K562 (cell line): ENCODE results near the gene CFAP206. TPM values are rescaled to one million over a fixed set of nuclear protein-coding genes. Genes with fewer than 3 reads are reported as not detected.

ENCODE experiments used
- CBFB ChIP-seq: sonication (generic); formaldehyde crosslinking; IDR thresholded peaks from 2 replicates; pipeline ENCODE4 v1.4.0; 2020; ENCODE audit warnings: mild to moderate bottlenecking, missing genetic modification reagents
- CTBP1 ChIP-seq: fragments of 450-650 bp; IDR thresholded peaks from 2 replicates; pipeline ENCODE4 v1.6.1; 2016; ENCODE audit warnings: borderline replicate concordance
- DIDO1 ChIP-seq: fragments of 450-650 bp; IDR thresholded peaks from 2 replicates; pipeline ENCODE4 v1.6.1; 2016; ENCODE audit warnings: low read depth, missing biosample characterization, missing genetic modification characterization
- GABPA ChIP-seq: fragments of 200-800 bp; sonication (Bioruptor generic); conservative IDR thresholded peaks from 2 replicates; pipeline ENCODE4 v1.6.1; 2016; ENCODE audit warnings: low read depth, missing genetic modification characterization, missing compliant biosample characterization
- HMGN3 ChIP-seq: IDR thresholded peaks from 2 replicates; pipeline ENCODE4 v1.6.1; 2011; ENCODE audit warnings: borderline replicate concordance, low read depth, mild to moderate bottlenecking, mixed read lengths, low read length; ENCODE audit not compliant: insufficient read length; ENCODE audit errors: extremely low read depth
- MEIS2 ChIP-seq: fragments of 450-650 bp; IDR thresholded peaks from 2 replicates; pipeline ENCODE4 v1.6.1; 2014; ENCODE audit warnings: mild to moderate bottlenecking; ENCODE audit not compliant: partially characterized antibody
- PHB ChIP-seq: fragments of 250-450 bp; sonication (Bioruptor Pico); IDR thresholded peaks from 2 replicates; pipeline ENCODE4 v1.5.0; 2021
- POLR2B ChIP-seq: fragments of 450-650 bp; IDR thresholded peaks from 2 replicates; pipeline ENCODE4 v1.6.1; 2018; ENCODE audit warnings: low read depth; ENCODE audit not compliant: partially characterized antibody
- RAD21 ChIP-seq, 2 experiments: fragments of 250-450 bp in 1 of 2; fragments of 450-650 bp in 1 of 2; sonication (Bioruptor Pico) in 1 of 2; formaldehyde crosslinking in 1 of 2; IDR thresholded peaks in 1 of 2; conservative IDR thresholded peaks in 1 of 2; 2 replicates each; pipeline versions ENCODE4 v1.4.0 to v1.8.0; 2020 to 2022; ENCODE audit warnings: mild to moderate bottlenecking in 2 of 2, moderate library complexity in 1 of 2
- RB1 ChIP-seq: fragments of 450-650 bp; IDR thresholded peaks from 2 replicates; pipeline ENCODE4 v1.6.1; 2017; ENCODE audit warnings: low read depth, mild to moderate bottlenecking
- ZNF584 ChIP-seq: fragments of 200-800 bp; sonication (Bioruptor generic); IDR thresholded peaks from 2 replicates; pipeline ENCODE4 v1.6.1; 2016; ENCODE audit warnings: low read depth, mild to moderate bottlenecking, missing genetic modification characterization, missing compliant biosample characterization
- polyA plus RNA-seq, 8 experiments: library from polyadenylated mRNA; depleted of rRNA in 4 of 8; stranded (reverse) in 5 of 8; unstranded in 3 of 8; fragments of >200 nt; fragmentation: Nextera tagmentation in 2 of 8; fragmentation: Illumina TruSeq in 1 of 8; extraction: Ambion mirVana in 2 of 8; extraction: Trizol in 1 of 8; gene quantifications; 2 replicates each; pipeline versions ENCODE4 v1.2.1 to v1.2.3, GENCODE V29; 2011 to 2014; ENCODE audit warnings: inconsistent platforms in 1 of 8, missing spikeins in 1 of 8
- total RNA-seq, 7 experiments: library from RNA; depleted of rRNA in 6 of 7; stranded (reverse); fragments of >200 nt in 6 of 7; fragmentation: Illumina TruSeq in 2 of 7; extraction: Trizol in 2 of 7; gene quantifications; 2 replicates each; pipeline versions ENCODE4 v1.2.1 to v1.2.3, GENCODE V29; 2011 to 2021; ENCODE audit warnings: low replicate concordance in 1 of 7
- TF ChIP-seq, protein P1 (sequence below): sonication (generic); formaldehyde crosslinking; IDR thresholded peaks from 2 replicates; pipeline ENCODE4 v1.8.0; 2022; ENCODE audit warnings: missing genetic modification reagents, mild to moderate bottlenecking, moderate library complexity, borderline replicate concordance
- TF ChIP-seq, protein P2 (sequence below): fragments of 200-800 bp; sonication (Bioruptor generic); IDR thresholded peaks from 2 replicates; pipeline ENCODE4 v1.6.1; 2016; ENCODE audit warnings: missing genetic modification characterization, missing compliant biosample characterization
- TF ChIP-seq, protein P3 (sequence below): sonication (generic); formaldehyde crosslinking; IDR thresholded peaks from 2 replicates; pipeline ENCODE4 v1.9.0; 2022; ENCODE audit warnings: mild to moderate bottlenecking, missing genetic modification reagents
- TF ChIP-seq, protein P4 (sequence below), 2 experiments: fragments of 150-350 bp in 1 of 2; IDR thresholded peaks; 2 replicates each; pipeline ENCODE4 v1.6.1; 2012 to 2016; ENCODE audit warnings: low read depth in 2 of 2, low read length in 2 of 2, mild to moderate bottlenecking in 1 of 2, moderate library complexity in 1 of 2

The CFAP206 gene
- total and polyA plus RNA-seq, 9 of the 15 experiments (the other 6 are each of a cell fraction or from before 2014, with no cell fraction given), result 0.06 to 0.33 (median 0.18) TPM; not detected in 2

DNA sequence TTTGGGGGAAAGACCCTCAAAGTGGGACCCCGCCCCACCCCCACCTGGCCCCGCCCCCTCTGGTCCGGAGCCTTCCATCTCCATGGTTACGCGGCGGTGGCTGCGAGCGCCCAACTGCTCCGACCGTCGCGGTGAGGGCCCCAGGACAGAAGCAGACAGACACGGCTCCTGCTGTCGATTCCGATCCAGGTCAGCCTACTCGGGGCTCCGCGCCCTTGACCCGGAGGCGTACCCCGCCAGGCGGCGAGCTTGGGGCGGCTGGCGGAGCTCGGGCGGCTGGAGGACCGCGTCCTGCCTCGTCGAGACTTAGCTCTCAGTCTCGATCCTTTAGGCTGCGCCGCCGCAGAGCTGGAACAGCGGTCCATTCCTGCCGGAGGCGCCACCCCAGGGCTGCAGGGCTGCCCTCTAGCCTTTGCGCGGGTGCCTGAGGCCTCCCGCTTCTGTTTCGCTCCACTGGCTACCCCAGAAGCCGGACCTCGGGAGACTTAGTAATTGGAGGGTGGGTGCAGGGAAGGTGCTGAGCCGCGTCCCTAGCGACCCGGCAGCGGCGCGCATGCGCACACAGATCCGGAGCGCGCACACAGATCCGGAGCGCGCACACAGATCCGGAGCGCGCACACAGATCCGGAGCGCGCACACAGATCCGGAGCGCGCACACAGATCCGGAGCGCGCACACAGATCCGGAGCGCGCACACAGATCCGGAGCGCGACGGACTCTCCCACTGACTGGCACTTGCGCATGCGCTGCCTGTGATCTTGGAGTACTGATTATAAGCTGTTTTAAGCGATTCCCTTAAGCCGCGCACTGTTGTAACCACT, at the start of gene CFAP206 (continued):
- TF ChIP-seq ZNF584 (peak; percentile 48; the same call in 1 of the 2 replicates), HMGN3 (peak; percentile 27), CBFB (CRISPR knock-in tag) (peak; percentile 78; the same call in 1 of the 2 replicates), MEIS2 (peak; percentile 87), RAD21 (CRISPR knock-in tag; conservative IDR thresholded peaks at IDR 0.05 in 1 of 2, IDR thresholded peaks at IDR 0.05 in 1 of 2) (peak; percentile 18 to 41; a peak in 3 of 4 replicates), CTBP1 (peak; percentile 39), GABPA (0 out of 2 replicates have a peak, but pooled peaks have one; percentile 21), RB1 (peak; percentile 36; the same call in 1 of the 2 replicates), DIDO1 (tag) (no peak), PHB (CRISPR knock-in tag) (0 out of 2 replicates have a peak, but pooled peaks have one; percentile 15), POLR2B (peak; percentile 37)
- TF ChIP-seq, protein P1, sequence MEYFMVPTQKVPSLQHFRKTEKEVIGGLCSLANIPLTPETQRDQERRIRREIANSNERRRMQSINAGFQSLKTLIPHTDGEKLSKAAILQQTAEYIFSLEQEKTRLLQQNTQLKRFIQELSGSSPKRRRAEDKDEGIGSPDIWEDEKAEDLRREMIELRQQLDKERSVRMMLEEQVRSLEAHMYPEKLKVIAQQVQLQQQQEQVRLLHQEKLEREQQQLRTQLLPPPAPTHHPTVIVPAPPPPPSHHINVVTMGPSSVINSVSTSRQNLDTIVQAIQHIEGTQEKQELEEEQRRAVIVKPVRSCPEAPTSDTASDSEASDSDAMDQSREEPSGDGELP (CRISPR knock-in tag), result peak; percentile 78
- TF ChIP-seq, protein P2, sequence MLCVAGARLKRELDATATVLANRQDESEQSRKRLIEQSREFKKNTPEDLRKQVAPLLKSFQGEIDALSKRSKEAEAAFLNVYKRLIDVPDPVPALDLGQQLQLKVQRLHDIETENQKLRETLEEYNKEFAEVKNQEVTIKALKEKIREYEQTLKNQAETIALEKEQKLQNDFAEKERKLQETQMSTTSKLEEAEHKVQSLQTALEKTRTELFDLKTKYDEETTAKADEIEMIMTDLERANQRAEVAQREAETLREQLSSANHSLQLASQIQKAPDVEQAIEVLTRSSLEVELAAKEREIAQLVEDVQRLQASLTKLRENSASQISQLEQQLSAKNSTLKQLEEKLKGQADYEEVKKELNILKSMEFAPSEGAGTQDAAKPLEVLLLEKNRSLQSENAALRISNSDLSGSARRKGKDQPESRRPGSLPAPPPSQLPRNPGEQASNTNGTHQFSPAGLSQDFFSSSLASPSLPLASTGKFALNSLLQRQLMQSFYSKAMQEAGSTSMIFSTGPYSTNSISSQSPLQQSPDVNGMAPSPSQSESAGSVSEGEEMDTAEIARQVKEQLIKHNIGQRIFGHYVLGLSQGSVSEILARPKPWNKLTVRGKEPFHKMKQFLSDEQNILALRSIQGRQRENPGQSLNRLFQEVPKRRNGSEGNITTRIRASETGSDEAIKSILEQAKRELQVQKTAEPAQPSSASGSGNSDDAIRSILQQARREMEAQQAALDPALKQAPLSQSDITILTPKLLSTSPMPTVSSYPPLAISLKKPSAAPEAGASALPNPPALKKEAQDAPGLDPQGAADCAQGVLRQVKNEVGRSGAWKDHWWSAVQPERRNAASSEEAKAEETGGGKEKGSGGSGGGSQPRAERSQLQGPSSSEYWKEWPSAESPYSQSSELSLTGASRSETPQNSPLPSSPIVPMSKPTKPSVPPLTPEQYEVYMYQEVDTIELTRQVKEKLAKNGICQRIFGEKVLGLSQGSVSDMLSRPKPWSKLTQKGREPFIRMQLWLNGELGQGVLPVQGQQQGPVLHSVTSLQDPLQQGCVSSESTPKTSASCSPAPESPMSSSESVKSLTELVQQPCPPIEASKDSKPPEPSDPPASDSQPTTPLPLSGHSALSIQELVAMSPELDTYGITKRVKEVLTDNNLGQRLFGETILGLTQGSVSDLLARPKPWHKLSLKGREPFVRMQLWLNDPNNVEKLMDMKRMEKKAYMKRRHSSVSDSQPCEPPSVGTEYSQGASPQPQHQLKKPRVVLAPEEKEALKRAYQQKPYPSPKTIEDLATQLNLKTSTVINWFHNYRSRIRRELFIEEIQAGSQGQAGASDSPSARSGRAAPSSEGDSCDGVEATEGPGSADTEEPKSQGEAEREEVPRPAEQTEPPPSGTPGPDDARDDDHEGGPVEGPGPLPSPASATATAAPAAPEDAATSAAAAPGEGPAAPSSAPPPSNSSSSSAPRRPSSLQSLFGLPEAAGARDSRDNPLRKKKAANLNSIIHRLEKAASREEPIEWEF (CRISPR knock-in tag), result peak; percentile 83; the same call in 1 of the 2 replicates
- TF ChIP-seq, protein P3, sequence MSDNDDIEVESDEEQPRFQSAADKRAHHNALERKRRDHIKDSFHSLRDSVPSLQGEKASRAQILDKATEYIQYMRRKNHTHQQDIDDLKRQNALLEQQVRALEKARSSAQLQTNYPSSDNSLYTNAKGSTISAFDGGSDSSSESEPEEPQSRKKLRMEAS, result 0 out of 2 replicates have a peak, but pooled peaks have one; percentile 36
- TF ChIP-seq, protein P4, sequence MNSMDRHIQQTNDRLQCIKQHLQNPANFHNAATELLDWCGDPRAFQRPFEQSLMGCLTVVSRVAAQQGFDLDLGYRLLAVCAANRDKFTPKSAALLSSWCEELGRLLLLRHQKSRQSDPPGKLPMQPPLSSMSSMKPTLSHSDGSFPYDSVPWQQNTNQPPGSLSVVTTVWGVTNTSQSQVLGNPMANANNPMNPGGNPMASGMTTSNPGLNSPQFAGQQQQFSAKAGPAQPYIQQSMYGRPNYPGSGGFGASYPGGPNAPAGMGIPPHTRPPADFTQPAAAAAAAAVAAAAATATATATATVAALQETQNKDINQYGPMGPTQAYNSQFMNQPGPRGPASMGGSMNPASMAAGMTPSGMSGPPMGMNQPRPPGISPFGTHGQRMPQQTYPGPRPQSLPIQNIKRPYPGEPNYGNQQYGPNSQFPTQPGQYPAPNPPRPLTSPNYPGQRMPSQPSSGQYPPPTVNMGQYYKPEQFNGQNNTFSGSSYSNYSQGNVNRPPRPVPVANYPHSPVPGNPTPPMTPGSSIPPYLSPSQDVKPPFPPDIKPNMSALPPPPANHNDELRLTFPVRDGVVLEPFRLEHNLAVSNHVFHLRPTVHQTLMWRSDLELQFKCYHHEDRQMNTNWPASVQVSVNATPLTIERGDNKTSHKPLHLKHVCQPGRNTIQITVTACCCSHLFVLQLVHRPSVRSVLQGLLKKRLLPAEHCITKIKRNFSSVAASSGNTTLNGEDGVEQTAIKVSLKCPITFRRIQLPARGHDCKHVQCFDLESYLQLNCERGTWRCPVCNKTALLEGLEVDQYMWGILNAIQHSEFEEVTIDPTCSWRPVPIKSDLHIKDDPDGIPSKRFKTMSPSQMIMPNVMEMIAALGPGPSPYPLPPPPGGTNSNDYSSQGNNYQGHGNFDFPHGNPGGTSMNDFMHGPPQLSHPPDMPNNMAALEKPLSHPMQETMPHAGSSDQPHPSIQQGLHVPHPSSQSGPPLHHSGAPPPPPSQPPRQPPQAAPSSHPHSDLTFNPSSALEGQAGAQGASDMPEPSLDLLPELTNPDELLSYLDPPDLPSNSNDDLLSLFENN (IDR thresholded peaks at IDR 0.05; ENCODE audit: low read depth in 2 of 2, low read length in 2 of 2), result no peak; a peak in 1 of 4 replicates
